Endodermal cell (in vitro differentiated cells): ENCODE results near the gene ODAM. TPM values are rescaled to one million over a fixed set of nuclear protein-coding genes. Genes with fewer than 3 reads are reported as not detected.

Source experiments
- DNase-seq: peaks from one replicate; pipeline ENCODE4 v3.0.0-alpha.2; 2017
- H3K27ac ChIP-seq: 2 replicates; pipeline ENCODE4 v1.5.1; 2013; ENCODE audit warnings: mild to moderate bottlenecking, low read depth, low read length, moderate library complexity
- H3K27me3 ChIP-seq: 2 replicates; pipeline ENCODE4 v1.6.1; 2013; ENCODE audit warnings: mild to moderate bottlenecking, low read length, moderate library complexity; ENCODE audit not compliant: insufficient read depth, control insufficient read depth, poor library complexity, severe bottlenecking
- H3K36me3 ChIP-seq: 2 replicates; pipeline ENCODE4 v1.7.0; 2013; ENCODE audit warnings: mild to moderate bottlenecking, low read length, moderate library complexity; ENCODE audit not compliant: control insufficient read depth, insufficient read depth
- H3K4me1 ChIP-seq: one replicate; pipeline ENCODE4 v1.7.0; 2013; ENCODE audit warnings: low read length; ENCODE audit not compliant: control insufficient read depth, insufficient read depth
- H3K4me3 ChIP-seq: 2 replicates; pipeline ENCODE4 v1.5.1; 2013; ENCODE audit warnings: mild to moderate bottlenecking, low read length, moderate library complexity
- H3K9ac ChIP-seq: 2 replicates; pipeline ENCODE4 v1.6.1; 2013; ENCODE audit warnings: mild to moderate bottlenecking, low read length, moderate library complexity; ENCODE audit not compliant: poor library complexity, severe bottlenecking; ENCODE audit errors: extremely low read depth
- H3K9me3 ChIP-seq: 2 replicates; pipeline ENCODE4 v1.6.1; 2013; ENCODE audit warnings: mild to moderate bottlenecking, low read length, moderate library complexity; ENCODE audit not compliant: control insufficient read depth
- H3K27ac Mint-ChIP-seq: 2 replicates; pipeline ENCODE4 v1.8.0; 2020; ENCODE audit warnings: mixed read lengths
- H3K27me3 Mint-ChIP-seq: 2 replicates; pipeline ENCODE4 v1.8.0; 2021; ENCODE audit warnings: mild to moderate bottlenecking, mixed read lengths; ENCODE audit not compliant: insufficient read depth
- H3K36me3 Mint-ChIP-seq: 2 replicates; pipeline ENCODE4 v1.8.0; 2020; ENCODE audit warnings: low read depth, mixed read lengths
- H3K4me1 Mint-ChIP-seq: 2 replicates; pipeline ENCODE4 v1.8.0; 2020; ENCODE audit warnings: mixed read lengths
- H3K4me3 Mint-ChIP-seq: 2 replicates; pipeline ENCODE4 v1.8.0; 2020; ENCODE audit warnings: mild to moderate bottlenecking, moderate library complexity, mixed read lengths
- H3K9me3 Mint-ChIP-seq: 2 replicates; pipeline ENCODE4 v1.8.0; 2020; ENCODE audit warnings: mild to moderate bottlenecking, mixed read lengths
- CTCF ChIP-seq: fragments of 200-600 bp; sonication (generic); conservative IDR thresholded peaks from 2 replicates; pipeline ENCODE4 v1.5.0; 2021; ENCODE audit warnings: antibody characterized with exemption, mild to moderate bottlenecking
- WGBS, 2 experiments: methylation state at CpG; one replicate each; pipeline versions ENCODE4 v1.1.5 to v1.1.7; 2013; ENCODE audit warnings: missing lambda C conversion rate in 2 of 2, mixed read lengths in 1 of 2; ENCODE audit not compliant: insufficient coverage in 1 of 2, insufficient read length in 1 of 2; 5-methylcytosine and 5-hydroxymethylcytosine counted together
- total RNA-seq, 2 donors: library from RNA; stranded (reverse); fragmentation: NEBNext Ultra II Directional in 1 of 2; extraction: Animal tissue kit (Norgen Biotek cat#: 25700) in 1 of 2; gene quantifications; 2 replicates in 1 of 2; 3 replicates in 1 of 2; pipeline ENCODE4 v1.2.1, GENCODE V29; 2021

Gene ODAM
- total RNA-seq, 2 donors from 2014 or later = not detected

DNA sequence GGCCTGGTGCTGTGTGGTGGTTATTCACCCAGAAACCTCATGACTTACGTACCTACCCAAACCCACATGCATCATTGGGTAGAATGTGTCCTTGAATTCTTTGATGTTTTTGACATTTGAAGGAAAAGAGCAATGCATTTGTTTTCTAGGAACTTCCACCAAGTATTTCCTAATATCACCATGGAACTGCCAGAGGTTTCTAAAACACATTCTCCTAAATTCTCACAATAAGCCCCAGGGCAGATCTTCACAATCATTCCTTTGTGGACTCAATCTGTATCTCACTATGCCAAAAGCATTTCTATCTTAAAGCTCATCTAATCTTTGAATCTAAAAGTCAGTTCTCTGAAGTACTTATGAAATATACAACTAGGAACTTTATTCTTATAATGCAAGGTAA, 8.3 kb upstream of the ODAM start:
- Mint-ChIP-seq H3K9me3 (no peaks in the 10 kb centered on the region), H3K27ac (no peak overlapping the region), H3K4me1 (peaks cover 9% of the 10 kb centered on the region), H3K4me3 (no peak overlapping the region), H3K27me3 (no peaks in the 10 kb centered on the region), H3K36me3 (no peaks in the 10 kb centered on the region)
- no peaks in the 10 kb centered on the region for H3K36me3 ChIP-seq
- no peak for DNase-seq
- H3K9ac ChIP-seq = no peak overlapping the region
- H3K27ac ChIP-seq = no peak overlapping the region
- 88% methylated on average over 1 of the region's 1 CpG; no CpG with 5 or more reads in 1 of the 2 experiments for WGBS, 2 experiments
- no peaks in the 10 kb centered on the region for H3K4me1 ChIP-seq
- no peak overlapping the region for H3K4me3 ChIP-seq
- TF ChIP-seq CTCF = no peak
- H3K27me3 ChIP-seq = no peaks in the 10 kb centered on the region
- no peaks in the 10 kb centered on the region for H3K9me3 ChIP-seq

- Mint-ChIP-seq H3K27me3 (no peaks in the 10 kb centered on the region), H3K27ac (no peak overlapping the region)
- TF ChIP-seq CTCF = no peak
Measured at GRCh38 chr4:70190579-70190978, 4.9 kb upstream of the ODAM start.

DNA sequence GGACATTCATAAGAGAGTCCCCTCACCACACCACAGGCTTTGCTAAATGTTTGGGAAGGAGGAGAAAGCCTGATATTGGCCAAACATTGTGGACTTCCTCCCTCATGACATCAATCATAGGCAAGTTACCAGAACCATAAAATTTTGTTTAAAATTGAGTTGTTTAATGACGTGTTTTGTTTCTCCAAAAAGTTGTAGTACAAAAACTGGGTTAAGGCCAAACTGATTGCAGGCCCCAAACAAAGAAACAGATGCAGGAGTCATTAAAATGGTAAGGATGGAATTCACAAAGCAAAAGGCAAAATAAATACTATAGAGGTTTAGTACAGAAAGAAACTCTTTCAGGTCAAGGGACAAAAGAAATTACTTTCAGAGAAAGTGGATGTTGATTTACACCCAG, 3.9 kb upstream of the ODAM start:
- H3K4me1 ChIP-seq = no peaks in the 10 kb centered on the region
- no peaks in the 10 kb centered on the region for H3K27me3 ChIP-seq
- Mint-ChIP-seq H3K9me3 (no peaks in the 10 kb centered on the region), H3K27ac (no peak overlapping the region), H3K27me3 (no peaks in the 10 kb centered on the region), H3K4me1 (peaks cover 4% of the 10 kb centered on the region), H3K36me3 (no peaks in the 10 kb centered on the region), H3K4me3 (no peak overlapping the region)
- no peaks in the 10 kb centered on the region for H3K36me3 ChIP-seq
- no peak overlapping the region for H3K9ac ChIP-seq
- 86 to 94% methylated on average over 1 of the region's 1 CpG for WGBS, 2 experiments
- no peak overlapping the region for H3K4me3 ChIP-seq
- no peak overlapping the region for H3K27ac ChIP-seq
- no peaks in the 10 kb centered on the region for H3K9me3 ChIP-seq
- no peak for DNase-seq
- TF ChIP-seq CTCF = no peak

More at GRCh38 chr4:70190579-70190978, 4.9 kb upstream of the ODAM start:
- H3K4me3 Mint-ChIP-seq = no peak overlapping the region
- 100% methylated on average over 1 of the region's 1 CpG; no CpG with 5 or more reads in 1 of the 2 experiments for WGBS, 2 experiments
- Histone ChIP-seq H3K9ac (no peak overlapping the region), H3K4me1 (no peaks in the 10 kb centered on the region), H3K4me3 (no peak overlapping the region), H3K36me3 (no peaks in the 10 kb centered on the region), H3K27me3 (no peaks in the 10 kb centered on the region), H3K9me3 (no peaks in the 10 kb centered on the region), H3K27ac (no peak overlapping the region)
- H3K4me1 Mint-ChIP-seq = peaks cover 4% of the 10 kb centered on the region
- no peaks in the 10 kb centered on the region for H3K9me3 Mint-ChIP-seq
- H3K36me3 Mint-ChIP-seq = no peaks in the 10 kb centered on the region
- DNase-seq = no peak
